Spleen (tissue), 7 donors: ENCODE data around the gene MTFR1L.

Experiments
- CTCF ChIP-seq, 11 experiments: fragments of 200-600 bp in 7 of 11; fragments of 450-650 bp in 4 of 11; sonication (generic) in 4 of 11; IDR thresholded peaks in 8 of 11; conservative IDR thresholded peaks in 3 of 11; 1 replicate in 7 of 11; 2 replicates in 4 of 11; pipeline versions ENCODE4 v1.4.0 to v1.8.0; 2016 to 2021; ENCODE audit warnings: antibody characterized with exemption in 11 of 11, inconsistent platforms in 4 of 11, mild to moderate bottlenecking in 1 of 11
- POLR2A ChIP-seq, 3 donors: fragments of 450-650 bp; IDR thresholded peaks; one replicate each; pipeline ENCODE4 v1.5.1; 2017; ENCODE audit warnings: antibody characterized with exemption in 3 of 3, mild to moderate bottlenecking in 1 of 3
- POLR2AphosphoS5 ChIP-seq, 3 donors: sonication (generic); formaldehyde crosslinking; IDR thresholded peaks; one replicate each; pipeline ENCODE4 v1.5.1; 2017; ENCODE audit warnings: antibody characterized with exemption in 3 of 3
- donor health status: DM: no; HTN: no; CAD: no; lungs with moderate emphysema.
- donor health status: DM: no; HTN: no; CAD: no.
- donor health status: DM: no; HTN: no; CAD: no.

GRCh38 chr1:25858494-25858893, 38.7 kb downstream of the MTFR1L start:
- TF ChIP-seq CTCF (IDR thresholded peaks at IDR 0.05 in 8 of 11, conservative IDR thresholded peaks at IDR 0.05 in 3 of 11) = no peak
- no peak for TF ChIP-seq POLR2A (IDR thresholded peaks at IDR 0.05)
- no peak for TF ChIP-seq POLR2AphosphoS5 (IDR thresholded peaks at IDR 0.05)
